Left colon (tissue), 2 donors: Measurements from ENCODE around the gene PRKX. TPM values are rescaled to one million over a fixed set of nuclear protein-coding genes. Genes with fewer than 3 reads are reported as not detected.
A peak's percentile ranks its signal among the peaks of the same experiment; 100 is the strongest.
"Not testable (repeated sequence)": the region's sequence is repeated elsewhere in the genome, so short reads cannot be mapped to it uniquely, and the experiment has no call there.

Experiments
- ATAC-seq: fragments of 200-7000 bp; cut with Tn5 transposase; one replicate; pipeline ENCODE4 v1.9.1; 2020; ENCODE audit warnings: mild to moderate bottlenecking, moderate library complexity
- DNase-seq, 2 donors: peaks; one replicate each; pipeline ENCODE4 v3.0.0-alpha.2; 2020
- intact Hi-C, 2 donors: fragments of 100-400 bp; cut with DNase I in 1 of 2; cut with micrococcal nuclease in 1 of 2; formaldehyde crosslinking; loops; one replicate each; pipeline versions ENCODE4 v1.11.2 to v1.14.0; 2022; cut with DNase I, micrococcal nuclease
- total RNA-seq, 2 donors: library from RNA; stranded (reverse); fragmentation: NEBNext Ultra II Directional; extraction: Animal tissue kit (Norgen Biotek cat#: 25700); gene quantifications; one replicate each; pipeline ENCODE4 v1.2.1, GENCODE V29; 2021
- donor health status: DM: no; HTN: no; CAD: no.
- donor health status: DM: yes; HTN: yes; CAD: no.

The PRKX gene
- total RNA-seq, 2 donors from 2014 or later, result 26.8 to 29.3 TPM

DNA sequence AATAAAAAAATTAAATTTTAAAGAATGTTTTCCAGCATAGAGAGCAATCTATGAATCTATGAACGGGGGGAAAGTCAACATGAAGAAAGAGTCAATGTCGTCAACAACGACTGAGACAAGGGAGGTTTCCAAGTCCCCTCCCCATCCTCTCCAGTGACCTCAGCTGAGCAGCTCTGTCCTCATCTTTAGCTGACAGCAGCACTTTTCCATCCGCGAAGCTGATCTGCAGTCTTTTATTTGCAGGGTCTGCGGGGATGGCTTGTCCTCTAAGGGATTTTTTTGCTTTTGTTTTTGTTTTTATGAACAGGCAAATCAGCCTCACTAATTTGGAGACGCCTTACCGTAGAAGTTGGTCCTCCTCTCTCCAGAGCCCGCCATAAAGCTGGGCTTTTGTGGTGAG is 46.5 kb downstream of the PRKX start:
- ATAC-seq (no peak), DNase-seq (no peak)
- intact Hi-C loops, result no loop called here

DNA sequence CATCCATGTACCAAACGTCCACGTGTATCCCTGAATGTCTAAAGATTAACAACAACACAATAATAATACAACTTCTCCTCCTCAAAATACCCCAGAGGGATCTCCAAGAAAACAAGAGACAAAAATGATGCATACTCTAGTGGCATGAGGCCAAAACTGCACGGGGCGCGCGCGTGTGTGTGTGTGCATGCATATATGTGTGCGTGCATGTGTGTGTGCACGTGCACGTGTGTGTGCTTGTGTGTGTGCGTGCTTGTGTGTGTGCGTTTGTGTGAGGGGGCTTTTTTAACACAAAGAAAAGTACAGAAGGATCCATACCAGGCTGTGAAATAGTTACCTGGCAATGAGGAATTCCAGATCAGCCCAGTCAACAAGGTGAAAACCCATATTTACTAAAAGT is 48.5 kb downstream of the PRKX start:
- DNase-seq (no peak), ATAC-seq (no peak)
- intact Hi-C loops, result no loop called here

DNA sequence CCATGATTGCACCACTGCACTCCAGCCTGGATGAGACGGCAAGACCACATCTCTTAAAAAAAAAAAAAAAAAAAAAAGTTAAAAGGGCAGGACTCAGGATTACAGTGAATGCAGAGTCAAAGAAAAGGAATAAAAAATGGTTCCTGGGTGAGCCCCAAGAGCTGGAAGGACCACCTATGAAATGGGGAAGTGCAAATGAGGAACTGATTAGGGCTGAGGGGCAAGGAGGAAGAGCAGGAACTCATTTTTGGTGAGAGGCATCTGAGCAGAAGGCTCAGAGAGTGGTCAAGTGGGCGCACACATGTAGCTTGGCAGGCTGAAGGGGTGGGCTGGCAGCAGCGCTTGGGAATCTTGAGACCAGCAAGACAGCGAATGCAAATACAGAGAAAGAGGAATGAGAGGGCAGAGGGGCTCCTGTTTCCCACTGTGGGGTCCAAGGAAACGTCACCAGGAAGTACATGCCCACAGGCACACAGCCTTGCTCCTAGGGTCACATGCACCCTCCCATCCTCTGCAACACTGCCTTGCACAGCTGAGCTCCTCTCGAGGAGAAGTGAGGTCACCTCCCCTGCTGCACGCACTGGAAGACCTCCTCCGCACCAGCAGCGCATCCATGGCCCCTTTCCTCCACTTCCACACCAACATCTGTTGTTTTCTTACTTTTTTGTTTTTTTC is 49.7 kb downstream of the PRKX start:
- DNase-seq, result peak; percentile 20 to 33
- ATAC-seq, result peak; percentile 30
- intact Hi-C loops, result not testable (repeated sequence)

DNA sequence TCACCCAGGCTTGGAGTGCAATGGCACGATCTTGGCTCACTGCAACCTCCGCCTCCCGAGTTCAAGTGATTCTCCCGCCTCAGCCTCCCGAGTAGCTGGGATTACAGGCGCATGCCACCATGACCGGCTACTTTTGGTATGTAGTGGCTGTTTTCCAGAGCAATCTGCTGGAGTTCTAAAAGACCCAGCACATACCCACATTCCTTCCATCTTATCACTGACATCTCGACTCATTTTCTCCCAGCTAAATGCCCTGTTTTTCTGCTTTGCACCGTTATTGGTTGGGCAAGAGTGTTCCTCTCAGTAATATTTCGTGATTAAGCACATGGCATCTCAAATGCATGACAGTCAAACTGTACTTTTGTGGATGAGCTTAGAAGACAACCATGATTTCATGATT is 53.7 kb downstream of the PRKX start:
- intact Hi-C loops, result no loop called here

DNA sequence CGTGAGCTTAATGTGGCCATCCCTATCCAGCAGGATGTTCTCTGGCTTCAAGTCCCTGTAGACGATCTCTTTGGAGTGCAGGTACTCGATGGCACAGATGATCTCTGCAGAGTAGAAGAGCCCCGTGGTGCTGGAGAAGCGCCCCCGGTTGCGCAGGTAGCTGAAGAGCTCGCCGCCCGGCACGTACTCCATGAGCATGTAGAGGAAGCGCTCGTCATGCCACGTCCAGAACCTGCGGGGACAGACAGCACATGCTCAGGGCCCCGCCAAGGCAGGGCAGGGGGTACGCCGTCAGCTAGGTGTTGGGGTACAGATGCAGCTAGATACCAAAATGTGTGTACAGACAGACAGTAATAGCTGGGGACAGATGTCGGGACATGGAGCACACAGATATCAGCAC is 58.3 kb downstream of the PRKX start:
- no peak for DNase-seq
- intact Hi-C loops, result no loop called here

More for the DNA sequence above, 53.7 kb downstream of the PRKX start:
- no peak for DNase-seq
- no peak for ATAC-seq

DNA sequence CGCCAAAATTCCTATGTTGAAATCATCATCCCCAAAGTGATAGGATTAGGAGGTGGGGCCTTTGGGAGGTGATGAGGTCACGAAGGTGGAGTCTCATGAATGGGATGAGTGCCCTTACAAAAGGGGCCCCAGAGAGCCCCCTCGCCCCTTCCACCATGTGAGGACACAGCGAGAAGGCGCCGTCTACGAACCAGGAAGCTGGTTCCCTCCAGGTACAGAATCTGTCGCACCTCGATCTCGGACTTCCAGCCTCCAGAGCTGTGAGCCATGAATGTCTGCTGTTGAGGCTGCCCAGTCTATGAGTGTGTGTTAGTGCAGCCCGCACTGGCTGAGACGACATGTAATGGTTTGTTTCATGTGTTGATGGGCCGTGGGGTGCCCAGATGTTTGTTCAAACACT is 60.3 kb downstream of the PRKX start:
- intact Hi-C loops, result loop anchor here in 1 of 2 donors (5.0 kb wide), 1 partner anchor 159 kb away; no protein-coding TSS in a partner anchor
- DNase-seq (no peak), ATAC-seq (no peak)

More for the DNA sequence above, 58.3 kb downstream of the PRKX start:
- ATAC-seq, result no peak

DNA sequence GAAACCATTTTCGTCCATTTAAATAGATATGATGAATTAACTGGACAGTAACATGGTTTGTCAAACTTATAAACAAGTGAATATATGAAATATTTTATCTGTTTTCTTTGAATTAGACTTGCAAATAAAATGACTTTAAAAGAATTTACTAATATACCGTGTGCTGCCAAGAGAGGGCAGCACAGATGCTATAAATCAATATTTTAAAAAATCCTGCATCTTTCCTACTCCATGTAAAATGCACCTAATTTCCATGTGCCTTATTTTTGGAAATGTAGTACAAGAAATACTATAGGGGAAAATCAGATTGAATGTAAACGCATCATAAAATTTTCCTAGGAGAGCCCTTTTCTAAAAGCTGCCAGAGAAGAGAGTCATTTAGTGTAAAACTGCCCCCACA is 62.2 kb downstream of the PRKX start:
- intact Hi-C loops, result loop anchor here in 1 of 2 donors (5.0 kb wide), 1 partner anchor 161 kb away; no protein-coding TSS in a partner anchor
- peak; percentile 49 for ATAC-seq
- peak in 1 of 2 donors; percentile 18 for DNase-seq

DNA sequence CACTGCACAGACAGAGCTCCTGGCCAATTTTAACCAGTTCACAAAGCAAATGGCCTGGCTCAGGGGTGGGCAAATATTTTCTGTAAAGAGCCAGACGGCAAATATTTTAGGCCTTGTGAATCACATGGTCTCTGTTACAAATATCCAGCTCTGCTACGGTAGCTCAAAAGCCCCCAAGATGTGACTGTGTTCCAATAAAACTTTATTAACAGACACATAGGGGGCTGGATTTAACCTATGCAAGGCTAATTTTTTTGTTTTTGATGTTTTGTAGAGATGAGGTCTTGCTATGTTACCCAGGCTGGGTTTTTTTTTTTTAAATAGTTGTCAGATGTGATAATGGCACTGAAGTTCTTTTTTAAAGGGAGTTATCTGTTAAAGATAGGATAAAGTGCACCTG is 65.4 kb downstream of the PRKX start:
- intact Hi-C loops, result no loop called here
- no peak for DNase-seq
- no peak for ATAC-seq

DNA sequence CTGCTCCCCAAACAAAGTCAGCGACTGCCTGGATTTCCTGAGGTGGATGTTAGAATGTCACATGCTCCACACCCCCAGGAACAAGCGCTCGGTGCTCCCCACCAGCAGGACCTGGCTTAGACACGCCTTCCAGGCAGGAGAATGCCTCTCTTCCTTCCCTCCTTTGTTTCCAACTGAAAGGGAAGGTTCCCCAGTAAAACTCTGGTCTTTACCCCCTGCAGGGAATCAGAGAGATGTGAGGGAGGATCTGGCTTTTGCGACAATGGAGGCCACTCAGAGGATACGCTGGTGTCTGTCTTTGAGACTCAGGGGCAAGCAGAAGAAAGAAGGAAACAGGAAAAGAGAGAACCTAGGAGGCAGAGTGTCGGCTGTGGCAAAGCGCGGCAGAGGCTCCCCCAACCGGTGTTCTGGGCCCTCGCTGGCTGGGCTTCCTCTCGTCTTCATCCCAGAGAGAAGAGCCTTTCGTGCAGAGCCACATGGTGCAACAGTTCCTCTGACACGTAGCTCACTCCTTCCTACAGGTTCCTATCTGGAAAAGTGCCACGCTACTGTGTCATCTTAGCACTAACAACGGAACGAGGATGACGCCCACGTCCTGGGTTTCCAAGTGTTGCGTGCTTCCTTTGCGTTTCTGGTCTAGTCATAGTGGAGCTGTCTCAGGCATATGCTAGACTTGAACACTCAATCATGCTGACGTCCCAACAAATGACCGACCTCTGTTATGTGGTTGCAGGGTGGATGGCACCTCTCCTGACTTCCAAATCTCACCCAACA is 73.4 kb downstream of the PRKX start:
- ATAC-seq, DNase-seq, intact Hi-C loops: not testable (repeated sequence)

DNA sequence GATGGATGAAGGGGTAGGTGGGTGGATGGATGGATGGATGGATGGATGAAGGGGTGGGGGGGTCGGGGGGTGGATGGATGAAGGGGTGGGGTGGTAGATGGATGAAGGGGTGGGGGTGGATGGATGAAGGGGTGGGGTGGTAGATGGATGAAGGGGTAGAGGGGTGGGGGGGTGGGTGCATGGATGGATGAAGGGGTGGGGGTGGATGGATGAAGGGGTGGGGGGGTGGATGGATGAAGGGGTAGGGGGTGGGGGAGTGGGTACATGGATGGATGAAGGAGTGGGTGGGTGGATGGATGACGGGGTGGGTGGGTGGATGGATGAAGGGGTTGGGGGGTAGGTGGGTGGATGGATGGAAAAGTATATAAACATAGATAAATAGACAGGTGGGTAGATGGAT is 74.2 kb downstream of the PRKX start:
- intact Hi-C loops, result no loop called here

DNA sequence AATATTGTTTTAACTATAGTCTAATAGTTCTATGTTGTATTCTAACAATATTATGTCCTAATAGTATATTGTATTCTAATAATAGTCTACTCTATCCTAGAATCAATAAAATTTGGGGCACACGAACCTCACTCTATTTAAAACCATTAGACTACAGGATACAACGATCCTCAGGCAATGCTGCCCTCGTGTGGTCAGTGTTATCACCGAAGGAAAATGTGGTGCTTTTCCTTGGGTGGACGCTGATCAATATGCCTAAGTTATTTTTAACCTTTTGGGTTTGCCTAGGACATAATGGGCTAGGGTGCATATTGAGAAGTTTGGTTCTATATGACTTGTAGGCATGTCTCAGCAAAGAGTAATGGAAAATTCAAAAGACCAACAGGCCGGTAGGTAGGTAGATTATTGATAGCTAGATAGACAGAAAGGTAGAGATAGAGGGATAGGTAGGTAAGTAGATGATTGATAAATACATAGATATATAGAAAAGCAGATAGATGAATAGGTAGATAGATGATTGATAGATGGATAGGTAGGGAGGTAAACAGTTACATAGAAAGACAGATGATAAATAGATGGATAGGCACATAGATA is 75.1 kb downstream of the PRKX start:
- ATAC-seq (peak; percentile 61), DNase-seq (peak in 1 of 2 donors; percentile 71)
- intact Hi-C loops, result no loop called here

More for the DNA sequence above, 74.2 kb downstream of the PRKX start:
- ATAC-seq (no peak), DNase-seq (no peak)

DNA sequence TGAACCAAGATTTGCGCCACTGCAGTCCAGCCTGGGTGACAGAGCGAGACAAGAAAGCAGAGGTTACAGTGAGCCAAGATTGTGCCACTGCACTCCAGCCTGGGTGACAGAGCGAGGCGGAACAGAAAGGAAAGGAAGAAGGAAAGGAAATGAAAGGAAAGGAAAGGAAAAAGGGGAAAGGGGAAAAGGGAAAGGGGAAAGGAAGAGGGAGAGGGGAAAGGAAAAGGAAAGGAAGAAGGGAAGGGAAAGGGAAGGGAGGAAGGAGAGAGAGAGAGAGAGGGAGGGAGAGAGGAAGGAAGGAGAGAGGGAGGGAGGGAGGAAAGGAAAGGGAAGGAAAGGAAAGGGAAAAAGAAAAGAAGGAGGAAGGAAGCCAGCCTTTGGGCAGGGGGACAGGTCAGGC is 76.6 kb downstream of the PRKX start:
- ATAC-seq (no peak), DNase-seq (no peak)
- intact Hi-C loops, result no loop called here

DNA sequence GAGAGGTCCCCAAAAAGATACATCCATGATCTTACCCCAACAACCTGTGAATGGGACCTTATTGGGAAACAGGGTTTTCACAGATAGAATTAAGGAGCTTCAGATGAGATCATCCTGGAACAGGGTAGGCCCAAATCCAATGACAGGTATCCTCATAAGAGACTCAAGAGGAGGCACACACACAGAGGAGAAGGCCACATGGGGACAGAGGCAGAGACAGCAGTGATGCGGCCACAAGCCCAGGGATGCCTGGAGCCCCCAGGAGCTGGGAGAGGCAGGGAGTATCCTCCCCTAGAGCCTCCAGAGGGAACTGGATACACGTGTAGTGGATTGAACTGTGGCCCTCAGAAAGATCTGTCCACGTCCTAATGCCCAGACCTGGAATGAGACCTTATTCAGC is 82.3 kb downstream of the PRKX start:
- intact Hi-C loops, result no loop called here
- ATAC-seq, result no peak
- DNase-seq, result no peak

DNA sequence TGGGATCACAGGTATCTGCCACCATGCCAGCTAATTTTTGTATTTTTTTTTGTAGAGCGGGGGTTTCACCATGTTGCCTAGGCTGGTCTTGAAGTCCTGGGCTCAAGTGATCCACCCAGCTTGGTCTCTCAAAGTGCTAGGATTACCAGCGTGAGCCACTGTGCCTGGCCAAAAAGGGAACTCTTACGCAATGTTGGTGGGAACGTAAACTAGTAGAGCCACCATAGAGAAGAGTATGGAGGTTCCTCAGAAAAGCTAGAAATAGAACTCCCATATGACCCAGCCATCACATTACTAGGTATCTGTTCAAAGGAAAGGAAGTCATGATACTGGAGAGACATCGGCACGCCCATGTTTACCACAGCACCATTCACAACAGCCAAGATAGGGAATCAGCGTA is 85.9 kb downstream of the PRKX start:
- intact Hi-C loops, result no loop called here
- DNase-seq (no peak), ATAC-seq (no peak)

DNA sequence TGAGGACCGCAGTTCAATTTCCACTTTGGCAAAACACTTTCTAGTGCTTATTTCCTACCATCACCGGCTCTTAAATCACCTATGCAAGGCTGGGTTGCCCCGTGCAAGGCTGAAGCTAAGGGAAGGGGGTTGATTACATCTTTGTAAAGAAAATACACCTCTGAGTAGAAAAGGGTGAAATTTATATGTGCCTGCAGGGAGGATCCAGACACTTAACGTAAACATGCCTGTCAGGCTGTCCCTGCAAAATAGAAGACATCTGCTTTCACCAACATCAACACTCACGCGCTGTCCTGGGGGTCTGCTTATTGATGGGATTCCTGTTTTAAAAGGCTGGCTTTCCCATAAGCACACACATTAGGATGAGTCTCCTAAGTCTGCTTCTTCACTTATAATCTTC is 92.0 kb downstream of the PRKX start:
- ATAC-seq, result no peak
- intact Hi-C loops, result no loop called here
- no peak for DNase-seq

DNA sequence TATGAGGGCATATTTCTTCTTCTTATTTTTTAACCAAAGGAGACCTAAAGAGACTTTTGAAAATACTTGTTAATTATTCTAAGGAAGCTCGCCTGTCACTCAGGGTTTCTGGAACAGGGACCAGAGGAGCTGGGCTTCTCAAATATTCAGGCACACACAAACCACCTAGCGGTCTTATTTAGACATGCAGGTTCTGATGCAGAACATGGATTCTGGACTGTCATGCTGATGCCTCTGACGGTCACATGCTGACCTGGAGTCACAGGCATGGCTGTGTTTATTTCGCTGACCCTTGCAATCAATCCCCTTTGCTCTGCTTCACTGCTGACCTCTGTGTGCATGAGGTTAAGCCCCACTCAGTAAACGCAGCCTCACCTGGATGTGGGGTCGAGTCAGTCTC is 101.7 kb downstream of the PRKX start:
- intact Hi-C loops, DNase-seq, ATAC-seq: not testable (repeated sequence)

DNA sequence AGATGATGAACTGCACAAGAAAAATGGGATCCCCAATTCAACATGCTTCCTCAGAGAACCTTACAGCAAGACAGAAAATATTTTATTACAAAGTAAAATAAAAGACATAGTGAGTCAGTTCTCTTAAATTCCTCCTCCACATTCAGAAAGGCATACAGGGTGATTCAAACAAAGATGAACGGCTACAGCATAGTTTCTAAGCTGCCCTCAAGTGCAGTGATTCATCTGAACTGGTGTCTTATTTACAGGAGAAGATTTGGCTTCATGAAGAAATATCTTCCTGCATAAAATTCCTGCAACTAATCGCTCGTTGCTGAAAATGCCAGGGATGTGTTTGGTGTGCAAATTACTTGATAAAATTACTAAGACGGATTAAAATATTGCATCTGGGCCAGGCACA is 103.6 kb downstream of the PRKX start:
- no peak for DNase-seq
- intact Hi-C loops, result no loop called here
- ATAC-seq, result no peak

DNA sequence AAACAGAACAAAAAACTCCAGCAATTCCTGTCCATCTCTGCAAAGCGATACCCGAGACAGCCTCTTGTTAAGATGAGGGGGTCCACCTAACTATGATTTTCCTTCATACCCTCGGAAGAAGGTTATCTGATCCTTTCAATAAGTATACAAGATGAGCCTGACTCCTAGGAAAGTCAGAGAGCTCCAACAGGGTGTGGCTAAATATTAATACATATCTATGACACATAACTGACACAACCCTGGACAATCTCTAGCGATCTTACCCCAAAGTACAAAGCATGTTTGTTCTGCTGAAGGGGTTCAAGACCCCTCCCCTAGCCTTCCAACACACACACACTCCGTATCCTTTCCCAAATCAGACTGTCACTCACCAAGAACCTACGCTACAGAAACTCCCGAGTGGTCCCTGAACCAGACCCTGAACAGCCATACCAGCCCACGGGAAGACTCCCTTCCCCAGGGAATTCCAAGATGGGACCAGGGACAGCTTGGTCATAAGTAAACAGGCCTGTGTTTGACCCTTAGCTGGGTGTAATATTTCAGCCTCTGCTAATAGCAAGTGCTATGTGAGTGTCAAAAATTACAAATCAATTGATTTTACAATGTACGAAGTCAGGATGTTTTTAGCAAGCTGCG is 110.3 kb downstream of the PRKX start:
- no peak for ATAC-seq
- no peak for DNase-seq

DNA sequence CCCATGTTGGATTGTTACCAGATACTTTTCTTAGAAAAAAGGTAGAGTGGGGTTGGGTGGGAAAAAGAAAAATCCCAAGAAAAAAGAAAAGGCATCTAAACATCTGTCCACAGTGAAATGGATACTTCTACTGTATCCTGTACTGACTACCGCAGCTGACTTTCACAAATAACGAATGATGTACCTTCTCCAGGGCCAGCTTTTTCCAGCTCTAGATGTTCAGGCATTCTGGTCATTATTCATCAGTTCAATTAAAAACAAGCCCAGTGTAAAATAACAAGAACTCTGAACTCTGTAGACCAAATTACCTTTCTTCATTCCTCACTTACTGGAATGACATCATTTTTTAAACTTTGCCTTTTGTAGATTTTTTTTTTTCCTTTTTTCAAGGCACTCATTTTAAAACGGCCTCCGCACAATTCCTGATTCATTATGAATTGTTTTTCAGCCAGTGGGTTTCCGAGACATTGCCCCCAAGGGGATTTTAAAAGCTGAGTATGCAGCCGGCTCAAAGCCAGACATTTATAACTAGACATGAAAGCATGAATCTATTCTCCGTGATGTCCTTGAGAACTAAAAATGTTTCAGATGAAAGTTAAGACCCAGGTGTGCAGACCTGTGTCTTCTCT is 113.5 kb downstream of the PRKX start:
- ATAC-seq (no peak), DNase-seq (no peak)
- intact Hi-C loops, result no loop called here

More for the DNA sequence above, 110.3 kb downstream of the PRKX start:
- intact Hi-C loops, result no loop called here
